ENCODE results near the gene FAM110C. TPM values are rescaled to one million over a fixed set of nuclear protein-coding genes. Genes with fewer than 3 reads are reported as not detected.
"Not testable (repeated sequence)": the region's sequence is repeated elsewhere in the genome, so short reads cannot be mapped to it uniquely, and the experiment has no call there.

The FAM110C gene
- total RNA-seq, 1 donor from 2014 or later: 5.2 TPM

DNA sequence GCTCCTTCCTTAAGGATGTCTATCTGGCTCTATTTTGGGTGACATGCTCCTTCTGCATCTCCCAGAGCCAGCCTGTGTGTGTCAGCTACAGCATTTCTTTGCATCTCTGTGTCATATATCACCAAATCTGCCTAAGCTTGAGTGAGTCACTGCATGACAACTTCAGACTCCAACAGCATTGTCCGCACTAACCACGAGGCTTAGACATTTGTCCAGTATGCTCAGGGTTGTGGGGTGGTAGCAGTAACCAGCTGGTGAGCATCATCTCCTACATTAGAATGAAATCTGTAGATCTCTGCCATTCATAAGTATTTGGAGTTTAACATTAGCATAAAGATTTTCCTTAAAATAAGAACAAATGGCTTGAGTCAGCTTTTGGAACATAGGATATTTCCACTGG lies 30.4 kb downstream of the FAM110C start:
- DNase-seq; ATAC-seq; intact Hi-C loops (cut with micrococcal nuclease): not testable (repeated sequence)

DNA sequence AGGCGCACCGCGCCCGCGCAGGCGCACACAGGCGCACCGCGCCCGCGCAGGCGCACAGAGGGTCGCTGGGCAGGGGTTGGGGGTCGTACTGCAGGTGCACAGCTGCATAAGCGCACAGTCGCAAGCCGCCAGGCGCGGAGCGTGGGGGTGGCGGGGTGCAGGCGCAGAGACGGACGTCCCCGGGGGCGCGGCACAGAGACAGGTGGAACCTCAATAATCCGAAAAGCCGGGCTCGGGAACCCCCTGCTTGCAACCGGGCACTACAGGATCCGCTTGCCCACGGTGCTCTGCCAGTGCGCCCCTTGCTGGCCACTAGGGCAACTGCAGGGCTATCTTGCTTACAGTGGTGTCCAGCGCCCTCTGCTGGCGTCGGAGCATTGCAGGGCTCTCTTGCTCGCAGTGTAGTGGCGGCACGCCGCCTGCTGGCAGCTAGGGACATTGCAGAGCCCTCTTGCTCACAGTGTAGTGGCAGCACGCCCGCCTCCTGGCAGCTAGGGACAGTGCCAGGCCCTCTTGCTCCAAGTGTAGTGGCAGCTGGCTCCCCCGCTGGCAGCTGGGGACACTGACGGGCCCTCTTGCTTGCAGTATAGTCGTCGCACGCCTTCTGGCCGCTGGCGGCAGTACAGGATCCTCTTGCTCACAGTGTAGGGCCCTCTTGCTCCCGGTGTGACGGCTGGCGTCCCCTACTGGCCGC lies 34.9 kb downstream of the FAM110C start:
- ATAC-seq: peak; percentile 87

DNA sequence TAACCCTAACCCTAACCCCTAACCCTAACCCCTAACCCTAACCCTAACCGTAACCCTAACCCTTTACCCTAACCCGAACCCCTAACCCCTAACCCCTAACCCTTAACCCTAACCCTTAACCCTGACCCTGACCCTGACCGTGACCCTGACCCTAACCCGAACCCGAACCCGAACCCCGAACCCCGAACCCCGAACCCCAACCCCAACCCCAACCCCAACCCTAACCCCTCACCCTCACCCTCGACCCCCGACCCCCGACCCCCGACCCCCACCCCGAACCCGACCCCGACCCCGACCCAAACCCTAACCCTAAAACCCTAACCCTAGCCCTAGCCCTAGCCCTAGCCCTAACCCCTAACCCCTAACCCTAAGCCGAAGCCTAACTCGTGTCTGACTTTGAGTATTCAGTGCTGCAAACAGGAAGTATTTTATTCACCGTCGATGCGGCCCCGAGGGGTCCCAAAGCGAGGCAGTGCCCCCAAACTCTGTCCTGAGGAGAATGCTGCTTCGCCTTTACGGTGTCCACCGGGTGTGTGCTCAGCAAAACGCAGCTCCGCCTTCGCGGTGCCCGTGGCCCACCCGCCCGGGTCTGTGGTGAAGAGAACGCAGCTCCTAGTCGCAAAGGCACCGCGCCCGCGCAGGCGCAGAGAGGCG lies 36.0 kb downstream of the FAM110C start:
- ATAC-seq (peak; percentile 62), DNase-seq (peak; percentile 48)
- intact Hi-C loops (cut with micrococcal nuclease): no loop called here

More for the DNA sequence above, 34.9 kb downstream of the FAM110C start:
- intact Hi-C loops (cut with micrococcal nuclease): no loop called here
- DNase-seq: peak; percentile 81

Other genes starting within 250 kb of the FAM110C start
- 13.4 TPM for gene SH3YL1, start 217.5 kb upstream of the FAM110C start, total RNA-seq
- 72.9 TPM for gene ACP1, start 218.4 kb upstream of the FAM110C start, total RNA-seq
- gene ALKAL2, start 241.6 kb upstream of the FAM110C start, total RNA-seq: 1.3 TPM